Keratinocyte (primary cell): ENCODE data around the gene RBM38.

Source experiments
- CTCF ChIP-seq, 3 experiments: IDR thresholded peaks in 1 of 3; conservative IDR thresholded peaks in 1 of 3; optimal IDR thresholded peaks in 1 of 3; 2 replicates in 2 of 3; 3 replicates in 1 of 3; pipeline versions ENCODE3 to v1.5.1; 2011; ENCODE audit warnings: low read length in 3 of 3, mild to moderate bottlenecking in 3 of 3, moderate library complexity in 2 of 3, control low read depth in 1 of 3, inconsistent platforms in 1 of 3; ENCODE audit not compliant: insufficient read depth in 2 of 3; ENCODE audit errors: extremely low read depth in 1 of 3
- EZH2 ChIP-seq: IDR thresholded peaks from one replicate; pipeline ENCODE4 v1.6.1; 2012; ENCODE audit warnings: inconsistent platforms, mild to moderate bottlenecking, low read length, moderate library complexity

GRCh38 chr20:57435498-57436222, 44.5 kb downstream of the RBM38 start:
- TF ChIP-seq CTCF (optimal IDR thresholded peaks at IDR 0.05 in 1 of 3, IDR thresholded peaks at IDR 0.05 in 1 of 3, conservative IDR thresholded peaks at IDR 0.05 in 1 of 3; ENCODE audit: extremely low read depth in 1 of 3, insufficient read depth in 2 of 3, low read length in 3 of 3) (peak in 2 of 3 experiments; percentile 9 to 47), EZH2 (no peak)
